HCT116 (cell line): ENCODE results near the gene PTGDS. TPM values are rescaled to one million over a fixed set of nuclear protein-coding genes. Genes with fewer than 3 reads are reported as not detected.

Experiments
- ATAC-seq: fragments of 200-7000 bp; cut with Tn5 transposase; 2 replicates; pipeline ENCODE4 v1.9.1; 2020; ENCODE audit warnings: mild to moderate bottlenecking, moderate library complexity
- BruUV-seq: library from RNA; stranded (reverse); fragments of 400-500 nt; replicated peaks from 2 replicates; lab custom pipeline; 2021; lab: Mats Ljungman, UMichigan
- CTCF ChIA-PET: fragments of 300-600 bp; sonication (Branson Sonifier 250); formaldehyde crosslinking; loops from one replicate; lab custom pipeline; 2021; ENCODE audit warnings: antibody characterized with exemption; lab: Charles Lee
- POLR2A ChIA-PET: fragments of 300-600, 350-600 bp; sonication (Branson Sonifier 250); formaldehyde crosslinking; loops from one replicate; lab custom pipeline; 2021; ENCODE audit warnings: antibody characterized with exemption; lab: Charles Lee
- RAD21 ChIA-PET, 2 experiments: fragments of 300-600 bp; sonication (Branson Sonifier 250); formaldehyde crosslinking; loops; one replicate each; lab custom pipeline; 2023; ENCODE audit warnings: low total read pairs in 2 of 2; ENCODE audit not compliant: uncharacterized antibody in 2 of 2, unreplicated experiment in 2 of 2, low non-redundant PET in 1 of 2; lab: Charles Lee
- DNase-seq: peaks from one replicate; pipeline ENCODE4 v3.0.0-alpha.2; 2010; ENCODE audit warnings: low read depth, low spot score
- H2AFZ ChIP-seq: fragments of 200-600 bp; shearing (Covaris generic), sonication (generic); 2 replicates; pipeline ENCODE4 v1.6.1; 2017; ENCODE audit warnings: low read depth, mixed run types, mixed read lengths, antibody characterized with exemption, low read length; ENCODE audit not compliant: poor library complexity, severe bottlenecking
- H3K27ac ChIP-seq: 2 replicates; pipeline ENCODE4 v1.5.1; 2012; ENCODE audit warnings: low read depth, low read length
- H3K27me3 ChIP-seq: fragments of 200-600 bp; sonication (generic); 2 replicates; pipeline ENCODE4 v1.6.1; 2016; ENCODE audit warnings: mixed run types, low read length, mixed read lengths; ENCODE audit not compliant: insufficient read depth
- H3K36me3 ChIP-seq, 2 experiments: fragments of 200-500 bp in 1 of 2; fragments of 200-600 bp in 1 of 2; sonication (Bioruptor generic) in 1 of 2; sonication (generic) in 1 of 2; 2 replicates each; pipeline versions ENCODE4 v1.5.1 to v1.6.1; 2014 to 2016; ENCODE audit warnings: low read length in 2 of 2, inconsistent platforms in 1 of 2, mixed read lengths in 1 of 2, mixed run types in 1 of 2; ENCODE audit not compliant: insufficient read depth in 2 of 2, control insufficient read depth in 1 of 2
- H3K4me1 ChIP-seq, 2 experiments: fragments of 200-600 bp in 1 of 2; sonication (generic) in 1 of 2; 2 replicates each; pipeline versions ENCODE4 v1.5.1 to v1.6.1; 2012 to 2017; ENCODE audit warnings: low read length in 2 of 2, inconsistent platforms in 1 of 2, mild to moderate bottlenecking in 1 of 2, mixed read lengths in 1 of 2, mixed run types in 1 of 2, moderate library complexity in 1 of 2; ENCODE audit not compliant: insufficient read depth in 2 of 2, control insufficient read depth in 1 of 2
- H3K4me2 ChIP-seq: fragments of 200-600 bp; sonication (generic); 2 replicates; pipeline ENCODE4 v1.6.1; 2017; ENCODE audit warnings: mixed run types, low read length, mixed read lengths
- H3K4me3 ChIP-seq, 2 experiments: fragments of 200-600 bp in 1 of 2; sonication (generic) in 1 of 2; replicated peaks in 1 of 2; 2 replicates each; pipeline ENCODE4 v1.5.1; 2011 to 2016; ENCODE audit warnings: low read length in 2 of 2, control low read depth in 1 of 2, low read depth in 1 of 2, mild to moderate bottlenecking in 1 of 2, mixed read lengths in 1 of 2, mixed run types in 1 of 2
- H3K79me2 ChIP-seq: fragments of 200-600 bp; sonication (generic); 2 replicates; pipeline ENCODE4 v1.6.1; 2017; ENCODE audit warnings: mild to moderate bottlenecking, mixed run types, low read length, moderate library complexity, mixed read lengths; ENCODE audit not compliant: insufficient read depth
- H3K9ac ChIP-seq: fragments of 200-600 bp; sonication (generic); 2 replicates; pipeline ENCODE4 v1.6.1; 2016; ENCODE audit warnings: low read length, mixed read lengths
- H3K9me2 ChIP-seq: fragments of 200-600 bp; sonication (generic), shearing (Covaris generic); 2 replicates; pipeline ENCODE4 v1.6.1; 2017; ENCODE audit warnings: mixed run types, mild to moderate bottlenecking, moderate library complexity; ENCODE audit not compliant: insufficient read depth
- H3K9me3 ChIP-seq, 2 experiments: fragments of 200-500 bp in 1 of 2; fragments of 200-600 bp in 1 of 2; sonication (Bioruptor generic) in 1 of 2; sonication (generic) in 1 of 2; 2 replicates each; pipeline ENCODE4 v1.6.1; 2014 to 2017; ENCODE audit warnings: low read length in 2 of 2, mixed read lengths in 2 of 2, inconsistent platforms in 1 of 2, low read depth in 1 of 2, mild to moderate bottlenecking in 1 of 2, mixed run types in 1 of 2, moderate library complexity in 1 of 2; ENCODE audit not compliant: control insufficient read depth in 1 of 2, insufficient read depth in 1 of 2
- H4K20me1 ChIP-seq: fragments of 200-600 bp; sonication (generic), shearing (Covaris generic); 2 replicates; pipeline ENCODE4 v1.6.1; 2017; ENCODE audit warnings: mixed run types, mild to moderate bottlenecking, moderate library complexity; ENCODE audit not compliant: insufficient read depth
- ATF3 ChIP-seq: IDR thresholded peaks from 2 replicates; pipeline ENCODE4 v1.6.1; 2012
- CBX3 ChIP-seq: IDR thresholded peaks from 2 replicates; pipeline ENCODE4 v1.6.1; 2012; ENCODE audit warnings: low read depth
- CEBPB ChIP-seq: IDR thresholded peaks from 2 replicates; pipeline ENCODE4 v1.6.1; 2012; ENCODE audit warnings: low read depth
- EGR1 ChIP-seq: IDR thresholded peaks from 2 replicates; pipeline ENCODE4 v1.6.1; 2012; ENCODE audit warnings: low read depth
- ELF1 ChIP-seq: IDR thresholded peaks from 2 replicates; pipeline ENCODE4 v1.6.1; 2012; ENCODE audit warnings: low read depth, borderline replicate concordance
- EZH2 ChIP-seq: fragments of 200-600 bp; sonication (generic); IDR thresholded peaks from 2 replicates; pipeline ENCODE4 v1.6.1; 2017; ENCODE audit warnings: antibody characterized with exemption, mixed run types
- EZH2phosphoT487 ChIP-seq: fragments of 200-600 bp; IDR thresholded peaks from 2 replicates; pipeline ENCODE4 v1.6.1; 2018; ENCODE audit warnings: antibody characterized with exemption, borderline replicate concordance
- JUND ChIP-seq: IDR thresholded peaks from 2 replicates; pipeline ENCODE4 v1.6.1; 2012
- MAX ChIP-seq: IDR thresholded peaks from 2 replicates; pipeline ENCODE4 v1.6.1; 2012
- POLR2A ChIP-seq: IDR thresholded peaks from 2 replicates; pipeline ENCODE4 v1.7.0; 2011; ENCODE audit warnings: borderline replicate concordance; ENCODE audit not compliant: insufficient read depth, insufficient read length; ENCODE audit errors: extremely low read depth
- POLR2AphosphoS5 ChIP-seq: IDR thresholded peaks from 2 replicates; pipeline ENCODE4 v1.6.1; 2011; ENCODE audit warnings: mild to moderate bottlenecking, low read depth, low read length, moderate library complexity
- RAD21 ChIP-seq: IDR thresholded peaks from 2 replicates; pipeline ENCODE4 v1.6.1; 2012; ENCODE audit warnings: low read depth, mild to moderate bottlenecking
- REST ChIP-seq: IDR thresholded peaks from 2 replicates; pipeline ENCODE4 v1.6.1; 2012; ENCODE audit warnings: low read depth
- SIN3A ChIP-seq: IDR thresholded peaks from 2 replicates; pipeline ENCODE4 v1.6.1; 2012; ENCODE audit warnings: low read depth
- SRF ChIP-seq: IDR thresholded peaks from 2 replicates; pipeline ENCODE4 v1.6.1; 2012; ENCODE audit warnings: low read depth
- ZBTB33 ChIP-seq: IDR thresholded peaks from 2 replicates; pipeline ENCODE4 v1.6.1; 2011; ENCODE audit warnings: mild to moderate bottlenecking, low read length, moderate library complexity; ENCODE audit not compliant: insufficient replicate concordance; ENCODE audit errors: extremely low read depth
- ZFX ChIP-seq: fragments of 450-650 bp; IDR thresholded peaks from 2 replicates; pipeline ENCODE4 v1.6.1; 2017
- ZNF274 ChIP-seq: fragments of 200-500 bp; sonication (Bioruptor generic); IDR thresholded peaks from 2 replicates; pipeline ENCODE4 v1.6.1; 2014; ENCODE audit warnings: mild to moderate bottlenecking, low read depth, low read length, inconsistent platforms
- intact Hi-C: fragments of 100-400 bp; cut with micrococcal nuclease; formaldehyde crosslinking; loops from 2 replicates; pipeline ENCODE4 v1.10.0; 2022
- total RNA-seq: library from RNA; stranded (reverse); gene quantifications from one replicate; pipeline ENCODE4 v1.2.1, GENCODE V29; 2021; ENCODE audit not compliant: unreplicated experiment

PTGDS gene
- total RNA-seq, 1 experiment from 2014 or later: 3.1 TPM

GRCh38 chr9:137011156-137011555, 33.9 kb downstream of the PTGDS start:
- Histone ChIP-seq H3K79me2 (no peaks in the 10 kb centered on the region), H4K20me1 (no peaks in the 10 kb centered on the region), H3K9me3 (no peaks in the 10 kb centered on the region), H3K9ac (no peak overlapping the region), H3K36me3 (peaks cover 10 to 20% of the 10 kb centered on the region in 2 experiments; a peak in 3 of 4 replicates), H3K27ac (no peak overlapping the region), H3K27me3 (no peaks in the 10 kb centered on the region), H3K4me2 (no peak overlapping the region), H3K4me3 (no peak overlapping the region), H2AFZ (no peak overlapping the region), H3K4me1 (no peaks in the 10 kb centered on the region), H3K9me2 (no peaks in the 10 kb centered on the region)
- DNase-seq (no peak), ATAC-seq (no peak)
- BruUV-seq: no TSS peak
- RAD21 ChIA-PET: no interaction called here
- TF ChIP-seq ATF3 (no peak), SIN3A (no peak), ZBTB33 (no peak), ELF1 (no peak), ZFX (no peak), EZH2phosphoT487 (no peak), EGR1 (no peak), CBX3 (no peak), CEBPB (no peak), POLR2A (no peak), POLR2AphosphoS5 (no peak), SRF (no peak), EZH2 (no peak), RAD21 (no peak), MAX (no peak), REST (no peak), ZNF274 (no peak), JUND (no peak)
- intact Hi-C loops: no loop called here
- POLR2A ChIA-PET: no interaction called here
- CTCF ChIA-PET: no interaction called here
